GM18868 (cell line): ENCODE measurements around the gene KDM1A.

Source experiments
- ATAC-seq: cut with Tn5 transposase; IDR thresholded peaks from one replicate; pipeline ENCODE4 v1.9.1; 2021; ENCODE audit warnings: mild to moderate bottlenecking, moderate library complexity; ENCODE audit not compliant: unreplicated experiment

KDM1A gene

GRCh38 chr1:23129846-23130245 lies 110.6 kb downstream of the KDM1A start:
- no peak for ATAC-seq

- no peak for ATAC-seq
Observed at GRCh38 chr1:23132033-23132432, 112.8 kb downstream of the KDM1A start.
